Heart left ventricle (tissue), 16 donors: Measurements from ENCODE around the gene COL4A4. TPM values are rescaled to one million over a fixed set of nuclear protein-coding genes. Genes with fewer than 3 reads are reported as not detected.
A peak's percentile ranks its signal among the peaks of the same experiment; 100 is the strongest.

Experiments used
- ATAC-seq, 4 donors: fragments of 200-7000 bp; cut with Tn5 transposase; one replicate each; pipeline ENCODE4 v1.9.1; 2020 to 2022; ENCODE audit warnings: moderate library complexity in 4 of 4, mild to moderate bottlenecking in 3 of 4, moderate number of reproducible peaks in 1 of 4
- DNase-seq, 5 donors: peaks; one replicate each; pipeline ENCODE4 v3.0.0-alpha.2; 2020
- H3K27ac ChIP-seq, 12 donors: fragments of 200-600 bp; sonication (generic) in 4 of 12; one replicate each; pipeline versions ENCODE4 v1.5.0 to v1.8.0; 2016 to 2022; ENCODE audit warnings: mild to moderate bottlenecking in 2 of 12
- H3K27me3 ChIP-seq, 9 donors: fragments of 200-600 bp; sonication (generic) in 2 of 9; one replicate each; pipeline versions ENCODE4 v1.5.1 to v1.8.0; 2016 to 2022; ENCODE audit warnings: mild to moderate bottlenecking in 3 of 9
- H3K36me3 ChIP-seq, 9 donors: fragments of 200-600 bp; sonication (generic) in 2 of 9; one replicate each; pipeline versions ENCODE4 v1.5.0 to v1.8.0; 2018 to 2022; ENCODE audit warnings: mild to moderate bottlenecking in 2 of 9
- H3K4me1 ChIP-seq, 12 donors: fragments of 200-600 bp; sonication (generic) in 4 of 12; one replicate each; pipeline versions ENCODE4 v1.5.0 to v1.8.0; 2016 to 2022; ENCODE audit warnings: mild to moderate bottlenecking in 3 of 12
- H3K4me3 ChIP-seq, 12 donors: fragments of 200-600 bp; sonication (generic) in 4 of 12; one replicate each; pipeline versions ENCODE4 v1.5.0 to v1.8.0; 2017 to 2022; ENCODE audit warnings: mild to moderate bottlenecking in 9 of 12, moderate library complexity in 4 of 12
- H3K9me3 ChIP-seq, 12 donors: fragments of 200-600 bp; sonication (generic) in 4 of 12; one replicate each; pipeline versions ENCODE4 v1.5.0 to v1.8.0; 2016 to 2022; ENCODE audit warnings: mild to moderate bottlenecking in 1 of 12
- POLR2A ChIP-seq, 2 donors: fragments of 450-650 bp; IDR thresholded peaks; one replicate each; pipeline ENCODE4 v1.6.1; 2017; ENCODE audit warnings: antibody characterized with exemption in 2 of 2, mild to moderate bottlenecking in 2 of 2, moderate library complexity in 2 of 2
- WGBS, 4 donors: extraction: QIAGEN DNeasy Blood & Tissue Kit in 2 of 4; methylation state at CpG; one replicate each; pipeline versions ENCODE4 v1.1.5 to v1.1.7; 2013 to 2018; 5-methylcytosine and 5-hydroxymethylcytosine counted together
- intact Hi-C, 10 donors: fragments of 100-400 bp; cut with DNase I; formaldehyde crosslinking; loops; one replicate each; pipeline versions ENCODE4 v1.11.1 to v1.14.2; 2022
- polyA plus RNA-seq, 2 donors: library from polyadenylated mRNA; stranded (reverse); fragments of 200-250 nt; gene quantifications; one replicate each; pipeline ENCODE4 v1.2.3, GENCODE V29; 2013
- total RNA-seq, 9 donors: library from RNA; depleted of rRNA in 2 of 9; stranded (reverse); fragments of >200 nt in 2 of 9; fragmentation: NEBNext Ultra II Directional in 3 of 9; extraction: Animal tissue kit (Norgen Biotek cat#: 25700) in 3 of 9; gene quantifications; one replicate each; pipeline versions ENCODE4 v1.1.0 to v1.2.4, GENCODE V29; 2016 to 2023
- TF ChIP-seq, protein P1 (sequence below), 12 donors: fragments of 200-600 bp; sonication (generic) in 4 of 12; IDR thresholded peaks; one replicate each; pipeline versions ENCODE4 v1.5.0 to v1.8.0; 2018 to 2022; ENCODE audit warnings: antibody characterized with exemption in 12 of 12, mild to moderate bottlenecking in 5 of 12
- donor health status: ischemic (EF 13 %, LVEDD 7.1; RV severe dilation, severe dysfunction).
- donor health status: healthy with polysubstance abuse.
- donor health status: DM: no; HTN: yes; CAD: no.
- donor health status: DM: no; HTN: no; CAD: no.
- donor health status: ischemic (EF 25% LVEDD 6.9; RV normal size, moderate dysfunction).
- donor health status: ischemic (EF 25% LVEDD 5.7; RV mildly dilated, moderate dysfunction).
- donor health status: healthy.
- donor health status: DM: yes; HTN: yes; CAD: no.
- donor health status: ischemic (EF 35%, LVEDD 5.7; RV mildly dilated, moderate dysfunction).
- donor health status: nonischemic (EF 11% LVEDD 7.7; RV severe dilation, severe dysfunction).
- donor health status: DM: yes; HTN: yes; CAD: no.
- donor health status: PGD.
- donor health status: ischemic (EF 29% LVEDD 5.4; RV normal size, mild dysfunction).
- donor health status: nonischemic (EF 23%, LVEDD 6.1; RV moderate dilation, normal function).

The COL4A4 gene
- total and polyA plus RNA-seq, 11 donors = 1.0 to 9.9 (median 3.4) TPM

- ATAC-seq = no peak
- Histone ChIP-seq H3K36me3 (no peaks in the 10 kb centered on the region), H3K9me3 (no peaks in the 10 kb centered on the region), H3K4me1 (peaks cover 0 to 30% (median 16%) of the 10 kb centered on the region in 12 donors), H3K4me3 (no peak overlapping the region), H3K27ac (no peak overlapping the region), H3K27me3 (no peaks in the 10 kb centered on the region)
- 83 to 91% (median 85%) methylated on average over 3 of the region's 3 CpGs for WGBS, 4 donors
- TF ChIP-seq, protein P1, sequence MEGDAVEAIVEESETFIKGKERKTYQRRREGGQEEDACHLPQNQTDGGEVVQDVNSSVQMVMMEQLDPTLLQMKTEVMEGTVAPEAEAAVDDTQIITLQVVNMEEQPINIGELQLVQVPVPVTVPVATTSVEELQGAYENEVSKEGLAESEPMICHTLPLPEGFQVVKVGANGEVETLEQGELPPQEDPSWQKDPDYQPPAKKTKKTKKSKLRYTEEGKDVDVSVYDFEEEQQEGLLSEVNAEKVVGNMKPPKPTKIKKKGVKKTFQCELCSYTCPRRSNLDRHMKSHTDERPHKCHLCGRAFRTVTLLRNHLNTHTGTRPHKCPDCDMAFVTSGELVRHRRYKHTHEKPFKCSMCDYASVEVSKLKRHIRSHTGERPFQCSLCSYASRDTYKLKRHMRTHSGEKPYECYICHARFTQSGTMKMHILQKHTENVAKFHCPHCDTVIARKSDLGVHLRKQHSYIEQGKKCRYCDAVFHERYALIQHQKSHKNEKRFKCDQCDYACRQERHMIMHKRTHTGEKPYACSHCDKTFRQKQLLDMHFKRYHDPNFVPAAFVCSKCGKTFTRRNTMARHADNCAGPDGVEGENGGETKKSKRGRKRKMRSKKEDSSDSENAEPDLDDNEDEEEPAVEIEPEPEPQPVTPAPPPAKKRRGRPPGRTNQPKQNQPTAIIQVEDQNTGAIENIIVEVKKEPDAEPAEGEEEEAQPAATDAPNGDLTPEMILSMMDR (IDR thresholded peaks at IDR 0.05) = no peak
- no peak for TF ChIP-seq POLR2A (IDR thresholded peaks at IDR 0.05)
- no peak for DNase-seq
- intact Hi-C loops = no loop called here
Observed at GRCh38 chr2:227192491-227192890, 28.5 kb upstream of the COL4A4 start.

- Histone ChIP-seq H3K4me3 (no peak overlapping the region), H3K9me3 (no peaks in the 10 kb centered on the region), H3K4me1 (peaks cover 0 to 41% (median 19%) of the 10 kb centered on the region in 12 donors), H3K36me3 (no peaks in the 10 kb centered on the region), H3K27ac (no peak overlapping the region), H3K27me3 (no peaks in the 10 kb centered on the region)
- TF ChIP-seq, protein P1 (IDR thresholded peaks at IDR 0.05) = no peak
- TF ChIP-seq POLR2A (IDR thresholded peaks at IDR 0.05) = no peak
- WGBS, 4 donors = 64 to 73% (median 66%) methylated on average over 3 of the region's 3 CpGs
- DNase-seq (no peak), ATAC-seq (no peak)
- intact Hi-C loops = no loop called here
Observed at GRCh38 chr2:227191367-227191766, 27.4 kb upstream of the COL4A4 start.

GRCh38 chr2:227188292-227188691 is 24.3 kb upstream of the COL4A4 start:
- peak overlapping the region in 11 of 12 donors; percentile 14 to 80 (median 54) for H3K27ac ChIP-seq
- peak overlapping the region in 1 of 12 donors; percentile 13 for H3K4me3 ChIP-seq
- peaks cover 0 to 41% (median 19%) of the 10 kb centered on the region in 12 donors for H3K4me1 ChIP-seq
- intact Hi-C loops = no loop called here
- ATAC-seq (peak; percentile 78 to 96 (median 93)), DNase-seq (peak in 2 of 5 donors; percentile 48 to 63)
- no peak for TF ChIP-seq POLR2A (IDR thresholded peaks at IDR 0.05)
- TF ChIP-seq, protein P1 (IDR thresholded peaks at IDR 0.05) = no peak
- peaks cover 0 to 7% (median 0%) of the 10 kb centered on the region in 12 donors for H3K9me3 ChIP-seq
- no peaks in the 10 kb centered on the region for H3K27me3 ChIP-seq
- WGBS, 4 donors = 22 to 29% (median 26%) methylated on average over 6 of the region's 6 CpGs
- H3K36me3 ChIP-seq = no peaks in the 10 kb centered on the region

- Histone ChIP-seq H3K36me3 (no peaks in the 10 kb centered on the region), H3K4me1 (peaks cover 0 to 39% (median 19%) of the 10 kb centered on the region in 12 donors), H3K4me3 (no peak overlapping the region), H3K27me3 (no peaks in the 10 kb centered on the region), H3K9me3 (peaks cover 0 to 7% (median 0%) of the 10 kb centered on the region in 12 donors), H3K27ac (peak overlapping the region in 2 of 12 donors; percentile 5 to 65)
- ATAC-seq = peak in 3 of 4 donors; percentile 27 to 44 (median 33)
- TF ChIP-seq POLR2A (IDR thresholded peaks at IDR 0.05) = no peak
- TF ChIP-seq, protein P1 (IDR thresholded peaks at IDR 0.05) = no peak
- no peak for DNase-seq
- intact Hi-C loops = no loop called here
- 31 to 42% (median 40%) methylated on average over 1 of the region's 1 CpG for WGBS, 4 donors
Observed at GRCh38 chr2:227186751-227187150, 22.7 kb upstream of the COL4A4 start.
